ENCODE measurements around the gene MUC5B.
"Not testable (repeated sequence)": the region's sequence is repeated elsewhere in the genome, so short reads cannot be mapped to it uniquely, and the experiment has no call there.

The MUC5B gene

GRCh38 chr11:1252371-1253102 lies 29.7 kb downstream of the MUC5B start:
- DNase-seq: no peak

GRCh38 chr11:1253103-1253485 lies 30.2 kb downstream of the MUC5B start:
- no peak for DNase-seq

GRCh38 chr11:1254086-1254648 lies 31.3 kb downstream of the MUC5B start:
- no peak for DNase-seq

- DNase-seq: no peak
These were observed 31.9 kb downstream of the MUC5B start for GRCh38 chr11:1254733-1255132.

GRCh38 chr11:1255151-1255550 lies 32.3 kb downstream of the MUC5B start:
- no peak for DNase-seq

GRCh38 chr11:1256257-1257045 lies 33.6 kb downstream of the MUC5B start:
- DNase-seq: no peak

- DNase-seq: no peak
These were observed 34.5 kb downstream of the MUC5B start for GRCh38 chr11:1257366-1257765.

- no peak for DNase-seq
These were observed 35.0 kb downstream of the MUC5B start for GRCh38 chr11:1257916-1258315.

- DNase-seq: no peak
These were observed 35.7 kb downstream of the MUC5B start for GRCh38 chr11:1258401-1259075.

GRCh38 chr11:1259076-1259461 lies 36.2 kb downstream of the MUC5B start:
- DNase-seq: no peak

GRCh38 chr11:1259561-1259960 lies 36.7 kb downstream of the MUC5B start:
- no peak for DNase-seq

GRCh38 chr11:1260023-1260501 lies 37.2 kb downstream of the MUC5B start:
- DNase-seq: no peak

- no peak for DNase-seq
These were observed 37.8 kb downstream of the MUC5B start for GRCh38 chr11:1260620-1261019.

- DNase-seq: no peak
These were observed 38.6 kb downstream of the MUC5B start for GRCh38 chr11:1261241-1262071.

- DNase-seq: peak; percentile 59
These were observed 39.5 kb downstream of the MUC5B start for GRCh38 chr11:1262172-1263006.

GRCh38 chr11:1263010-1263409 lies 40.1 kb downstream of the MUC5B start:
- DNase-seq: no peak

- not testable (repeated sequence) for DNase-seq
These were observed 41.6 kb downstream of the MUC5B start for GRCh38 chr11:1264444-1264843.

- DNase-seq: not testable (repeated sequence)
These were observed 42.6 kb downstream of the MUC5B start for GRCh38 chr11:1265480-1265879.

- DNase-seq: not testable (repeated sequence)
These were observed 44.1 kb downstream of the MUC5B start for GRCh38 chr11:1266976-1267375.

GRCh38 chr11:1267441-1268100 lies 44.7 kb downstream of the MUC5B start:
- DNase-seq: no peak

GRCh38 chr11:1269957-1270356 lies 47.1 kb downstream of the MUC5B start:
- no peak for DNase-seq
